Neural progenitor cell (in vitro differentiated cells): ENCODE results near the gene TNS3.

ENCODE experiments used
- EZH2 ChIP-seq: fragments of 200-600 bp; sonication (generic); IDR thresholded peaks from 2 replicates; pipeline ENCODE4 v1.6.1; 2017; ENCODE audit warnings: antibody characterized with exemption, mild to moderate bottlenecking, moderate library complexity
- EZH2phosphoT487 ChIP-seq: fragments of 200-600 bp; sonication (generic); IDR thresholded peaks from 2 replicates; pipeline ENCODE4 v1.6.1; 2017; ENCODE audit warnings: antibody characterized with exemption
- TF ChIP-seq, protein P1 (sequence below): fragments of 200-600 bp; sonication (generic); IDR thresholded peaks from 2 replicates; pipeline ENCODE4 v1.5.1; 2017; ENCODE audit warnings: antibody characterized with exemption, mild to moderate bottlenecking

DNA sequence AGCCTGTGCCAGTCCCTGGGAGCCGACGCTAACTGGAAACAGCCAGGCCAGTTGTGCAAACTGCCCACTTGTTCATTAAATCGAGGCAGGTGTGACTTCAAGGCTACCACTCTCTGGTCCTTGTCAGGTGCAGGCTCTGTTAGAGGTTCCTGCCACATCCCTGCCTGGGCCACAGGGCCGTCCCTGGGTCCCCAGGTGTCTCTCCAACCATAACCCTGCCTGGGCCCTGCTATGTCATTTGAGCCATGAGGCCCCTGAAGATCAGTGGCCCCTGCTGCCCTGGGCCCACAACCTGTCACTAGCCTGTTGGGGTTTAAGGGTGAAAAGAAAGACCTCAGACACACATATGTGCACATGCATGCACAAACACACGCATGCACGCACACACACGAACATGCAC lies 326.9 kb downstream of the TNS3 start:
- TF ChIP-seq, protein P1, sequence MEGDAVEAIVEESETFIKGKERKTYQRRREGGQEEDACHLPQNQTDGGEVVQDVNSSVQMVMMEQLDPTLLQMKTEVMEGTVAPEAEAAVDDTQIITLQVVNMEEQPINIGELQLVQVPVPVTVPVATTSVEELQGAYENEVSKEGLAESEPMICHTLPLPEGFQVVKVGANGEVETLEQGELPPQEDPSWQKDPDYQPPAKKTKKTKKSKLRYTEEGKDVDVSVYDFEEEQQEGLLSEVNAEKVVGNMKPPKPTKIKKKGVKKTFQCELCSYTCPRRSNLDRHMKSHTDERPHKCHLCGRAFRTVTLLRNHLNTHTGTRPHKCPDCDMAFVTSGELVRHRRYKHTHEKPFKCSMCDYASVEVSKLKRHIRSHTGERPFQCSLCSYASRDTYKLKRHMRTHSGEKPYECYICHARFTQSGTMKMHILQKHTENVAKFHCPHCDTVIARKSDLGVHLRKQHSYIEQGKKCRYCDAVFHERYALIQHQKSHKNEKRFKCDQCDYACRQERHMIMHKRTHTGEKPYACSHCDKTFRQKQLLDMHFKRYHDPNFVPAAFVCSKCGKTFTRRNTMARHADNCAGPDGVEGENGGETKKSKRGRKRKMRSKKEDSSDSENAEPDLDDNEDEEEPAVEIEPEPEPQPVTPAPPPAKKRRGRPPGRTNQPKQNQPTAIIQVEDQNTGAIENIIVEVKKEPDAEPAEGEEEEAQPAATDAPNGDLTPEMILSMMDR, result no peak
- no peak for TF ChIP-seq EZH2phosphoT487
- TF ChIP-seq EZH2, result no peak
